GM21381 (cell line): ENCODE data around the gene ACACB.

Experiments
- ATAC-seq: cut with Tn5 transposase; IDR thresholded peaks from one replicate; pipeline ENCODE4 v1.9.1; 2021; ENCODE audit warnings: mild to moderate bottlenecking, moderate library complexity; ENCODE audit not compliant: unreplicated experiment

The ACACB gene

DNA sequence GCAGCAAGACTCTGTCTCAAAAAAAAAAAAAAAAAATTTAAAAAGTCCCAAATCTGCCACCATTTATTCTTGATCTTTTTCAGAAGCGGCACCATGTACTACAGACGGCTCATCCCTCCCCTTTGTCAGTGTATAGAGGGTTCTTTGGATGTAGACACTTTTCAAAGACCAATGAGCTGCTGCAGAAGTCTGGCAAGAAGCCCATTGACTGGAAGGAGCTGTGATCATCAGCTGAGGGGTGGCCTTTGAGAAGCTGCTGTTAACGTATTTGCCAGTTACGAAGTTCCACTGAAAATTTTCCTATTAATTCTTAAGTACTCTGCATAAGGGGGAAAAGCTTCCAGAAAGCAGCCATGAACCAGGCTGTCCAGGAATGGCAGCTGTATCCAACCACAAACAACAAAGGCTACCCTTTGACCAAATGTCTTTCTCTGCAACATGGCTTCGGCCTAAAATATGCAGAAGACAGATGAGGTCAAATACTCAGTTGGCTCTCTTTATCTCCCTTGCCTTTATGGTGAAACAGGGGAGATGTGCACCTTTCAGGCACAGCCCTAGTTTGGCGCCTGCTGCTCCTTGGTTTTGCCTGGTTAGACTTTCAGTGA lies 6.5 kb upstream of the ACACB start:
- no peak for ATAC-seq

DNA sequence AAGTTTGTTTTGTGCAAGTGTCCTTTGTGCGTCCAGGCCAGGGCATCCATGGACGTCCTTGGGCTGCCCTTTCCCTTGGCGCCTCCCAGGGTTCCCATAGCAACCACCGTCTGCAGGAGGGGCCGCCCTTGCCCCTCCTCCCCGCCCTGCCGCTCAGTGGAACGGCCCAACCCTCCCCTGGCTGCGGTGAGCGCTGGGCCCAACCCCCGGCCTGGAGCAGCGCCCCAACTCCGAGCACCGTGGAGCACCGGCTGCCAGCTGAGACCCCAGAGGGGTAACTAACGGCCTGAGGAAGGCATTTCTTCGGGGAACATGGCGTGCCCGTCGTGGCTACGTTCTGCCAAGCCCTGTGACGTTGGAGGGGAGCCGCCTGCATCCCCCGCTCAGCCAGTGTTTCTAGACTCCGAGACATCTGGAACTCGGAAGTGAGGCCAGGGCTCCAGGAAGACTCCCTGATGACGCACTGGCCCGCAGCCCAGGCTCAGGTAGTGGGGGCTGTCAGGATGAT lies 5.3 kb upstream of the ACACB start:
- ATAC-seq: peak; percentile 83

DNA sequence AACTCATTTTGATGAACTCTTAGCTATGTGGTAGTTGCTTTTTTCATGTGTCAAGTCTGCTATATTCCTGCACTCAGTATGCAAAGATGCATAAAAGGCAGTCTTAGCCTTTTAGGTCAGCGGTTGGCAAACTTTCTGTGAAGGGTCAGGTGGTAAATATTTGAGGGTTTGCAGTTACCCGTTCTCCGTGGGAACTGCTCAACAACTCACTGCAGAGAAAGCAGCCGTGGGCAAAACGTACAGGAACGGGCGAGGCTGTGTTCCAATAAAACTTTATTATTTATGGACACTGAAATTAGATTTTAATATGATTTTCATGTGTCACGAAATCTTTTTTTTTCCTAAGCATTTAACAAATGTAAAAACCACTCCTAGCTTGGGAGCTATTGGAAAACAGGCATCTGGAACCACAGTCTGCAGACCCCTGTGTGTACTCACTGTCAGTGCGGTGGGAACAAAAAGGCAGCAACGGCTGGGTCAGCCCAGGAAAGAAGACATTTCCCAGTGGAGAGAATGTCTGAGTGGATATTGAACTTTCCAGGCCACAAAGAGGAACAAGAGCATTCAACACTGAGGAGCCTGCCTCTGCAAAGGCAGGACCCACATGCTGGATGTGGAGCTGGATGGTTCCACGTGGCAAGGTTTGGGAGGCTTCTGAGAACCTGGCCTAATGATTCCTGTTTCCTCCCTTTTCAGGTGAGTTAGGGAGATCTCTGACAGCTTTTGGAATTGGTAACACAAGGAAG lies 3.5 kb upstream of the ACACB start:
- ATAC-seq: no peak

DNA sequence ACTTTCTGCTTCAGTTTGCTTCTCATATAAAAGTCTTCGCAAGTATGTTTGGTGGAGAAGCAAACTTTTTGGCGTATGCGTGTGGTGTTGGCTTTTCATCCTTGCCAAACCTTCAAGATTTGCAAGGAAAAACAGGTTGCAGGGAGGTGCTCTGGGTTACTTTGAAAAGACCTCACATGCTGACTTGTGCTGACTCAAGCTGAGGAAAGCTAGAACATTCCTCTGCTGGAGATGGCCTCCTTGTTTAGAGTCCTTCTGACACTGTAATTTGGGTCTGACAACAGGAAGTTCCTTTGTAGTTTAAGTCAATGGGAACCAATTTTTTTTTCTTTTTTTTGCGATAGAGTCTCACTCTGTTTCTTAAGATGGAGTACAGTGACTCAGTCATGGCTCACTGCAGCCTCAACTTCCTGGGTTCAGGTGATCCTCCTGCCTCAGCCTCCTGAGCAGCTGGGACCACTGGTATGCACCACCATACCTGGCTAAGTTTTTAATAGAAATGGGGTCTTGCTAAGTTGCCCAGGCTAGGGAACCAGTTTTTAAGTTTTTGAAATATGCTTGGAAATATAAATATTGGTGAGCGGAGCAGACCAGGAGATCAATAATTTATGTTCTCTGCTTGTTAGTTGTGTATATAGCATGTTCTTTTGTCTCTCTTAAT lies 2.6 kb upstream of the ACACB start:
- no peak for ATAC-seq

GRCh38 chr12:109114644-109115043 lies 1.7 kb upstream of the ACACB start:
- ATAC-seq: no peak

DNA sequence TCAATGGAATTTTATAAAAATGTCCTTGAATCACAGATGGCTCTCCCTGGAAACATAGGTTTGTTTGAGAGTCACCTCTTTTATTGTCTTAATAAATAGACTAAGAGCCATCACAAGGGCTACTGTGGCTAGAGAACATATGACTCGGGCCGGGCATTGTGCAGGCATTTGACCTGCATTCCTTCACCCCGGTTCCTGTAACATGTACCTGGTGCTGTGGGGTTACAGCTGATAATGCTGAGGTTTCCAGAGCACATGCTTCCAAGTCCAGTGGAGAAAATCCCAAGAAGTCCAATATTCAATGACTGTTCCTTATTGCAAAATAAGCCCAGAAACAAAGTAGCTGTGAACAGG lies 1.0 kb upstream of the ACACB start:
- ATAC-seq: no peak

DNA sequence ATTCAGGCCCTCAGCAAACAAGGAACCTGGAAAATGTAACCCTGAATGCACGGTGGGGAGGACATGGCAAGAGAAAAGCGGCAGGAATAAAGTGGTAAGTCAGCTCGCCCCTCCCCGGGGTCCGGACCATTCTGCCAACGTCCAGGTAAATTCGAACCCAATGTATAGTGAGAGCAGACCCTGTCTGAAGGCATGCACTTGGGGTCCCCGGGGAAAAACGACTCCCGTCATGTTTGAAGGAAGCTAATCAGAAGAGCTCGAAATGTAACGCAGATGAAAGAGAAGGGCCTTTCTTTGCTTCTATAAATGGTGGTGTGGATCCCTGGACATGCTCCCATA lies 193 bp downstream of the ACACB start:
- ATAC-seq: no peak

DNA sequence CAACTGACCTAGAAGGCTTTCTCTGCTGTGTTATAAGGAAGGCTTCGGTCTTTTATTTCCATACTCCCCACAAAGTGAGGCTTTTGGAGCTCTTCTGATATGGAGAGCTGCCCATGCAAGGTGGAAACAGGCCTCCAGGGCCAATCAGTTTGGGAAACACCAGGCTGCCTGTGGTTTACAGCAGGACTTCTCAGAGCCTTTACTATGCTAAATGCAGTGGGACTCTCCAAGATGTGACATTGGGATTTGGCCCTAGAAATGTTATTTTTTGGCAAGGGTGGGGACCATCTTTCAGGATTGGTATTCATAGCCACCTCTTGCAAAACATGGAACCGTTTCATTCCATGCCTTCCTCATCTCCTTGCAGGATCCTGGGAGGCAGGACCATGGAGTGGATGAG lies 3.7 kb downstream of the ACACB start:
- ATAC-seq: no peak

DNA sequence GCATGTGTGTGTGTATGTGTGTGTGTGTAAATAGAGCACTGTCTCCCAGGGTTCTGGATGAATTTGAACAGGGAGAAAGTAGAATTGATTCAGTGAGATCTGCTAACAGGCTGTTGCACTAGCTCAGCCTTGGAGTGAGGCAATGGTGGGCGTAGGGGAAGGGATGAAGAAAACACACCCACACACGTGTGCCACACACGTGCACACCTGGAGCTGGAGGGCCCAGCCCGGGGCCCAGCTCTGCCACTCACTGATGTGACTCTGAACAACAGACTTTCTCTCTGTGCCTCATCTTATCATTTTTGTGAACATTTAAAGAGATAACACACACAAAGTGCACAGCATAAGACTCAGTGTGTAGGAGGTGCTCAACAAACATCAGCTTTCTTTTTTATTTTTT lies 4.2 kb downstream of the ACACB start:
- no peak for ATAC-seq

DNA sequence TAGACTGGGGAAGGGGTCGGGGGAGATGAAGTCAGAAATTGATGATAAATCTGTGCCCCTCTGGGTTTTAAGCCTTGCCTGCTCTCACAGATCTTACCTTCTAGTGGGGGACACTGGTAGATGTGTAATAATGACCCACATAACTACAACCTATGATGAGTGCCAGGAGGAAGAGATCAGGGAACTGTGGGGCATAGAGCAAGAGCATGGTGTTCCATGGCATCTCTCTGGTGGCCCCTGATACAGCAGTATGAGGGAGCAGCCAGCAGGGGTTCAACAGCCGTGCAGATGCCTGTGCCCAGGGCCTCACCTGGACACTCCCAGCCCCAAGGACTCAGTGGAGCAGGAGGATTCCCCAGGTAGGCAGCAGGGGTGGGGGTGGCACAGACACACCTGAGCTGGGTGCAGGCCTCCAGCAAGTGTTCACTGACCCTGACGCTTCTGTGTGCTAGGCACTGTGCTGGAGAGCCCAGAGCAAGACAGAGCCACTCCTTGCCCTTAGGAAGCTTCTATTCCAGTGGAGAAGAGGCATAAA lies 5.0 kb downstream of the ACACB start:
- no peak for ATAC-seq

DNA sequence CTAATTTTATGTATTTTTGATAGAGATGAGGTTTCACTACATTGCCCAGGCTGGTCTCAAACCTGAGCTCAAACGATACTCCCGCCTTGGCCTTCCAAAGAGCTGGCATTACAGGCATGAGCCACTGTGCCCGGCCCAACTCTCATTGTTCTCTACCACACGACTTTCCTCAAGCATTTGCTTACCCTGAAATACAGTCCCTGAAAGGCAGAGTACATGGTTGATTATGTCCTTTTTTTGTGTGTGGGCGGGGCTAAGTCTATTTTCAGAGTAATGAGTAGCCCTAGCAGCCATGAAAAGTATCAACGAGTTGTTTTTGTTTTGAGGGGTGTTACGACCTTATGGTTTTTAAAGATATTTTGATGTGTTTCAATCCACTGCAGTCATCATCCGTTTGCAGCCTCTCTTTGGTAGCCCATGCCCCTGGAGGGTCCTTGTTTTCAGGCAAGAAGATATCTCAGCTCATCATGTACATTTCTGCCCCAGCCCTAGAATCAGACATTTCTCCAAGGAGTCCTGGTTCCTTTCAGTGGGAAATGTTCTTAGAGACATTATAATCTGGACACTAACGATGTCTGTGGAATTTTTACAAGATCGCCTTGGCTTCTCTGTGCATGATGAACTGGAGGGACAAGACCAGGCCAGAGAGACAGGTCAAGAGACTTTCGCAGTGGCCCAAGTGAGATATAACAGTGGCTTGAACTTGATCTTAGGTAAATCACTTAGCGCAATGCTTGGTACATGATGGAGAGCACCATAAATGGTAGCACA lies 8.7 kb downstream of the ACACB start:
- no peak for ATAC-seq

DNA sequence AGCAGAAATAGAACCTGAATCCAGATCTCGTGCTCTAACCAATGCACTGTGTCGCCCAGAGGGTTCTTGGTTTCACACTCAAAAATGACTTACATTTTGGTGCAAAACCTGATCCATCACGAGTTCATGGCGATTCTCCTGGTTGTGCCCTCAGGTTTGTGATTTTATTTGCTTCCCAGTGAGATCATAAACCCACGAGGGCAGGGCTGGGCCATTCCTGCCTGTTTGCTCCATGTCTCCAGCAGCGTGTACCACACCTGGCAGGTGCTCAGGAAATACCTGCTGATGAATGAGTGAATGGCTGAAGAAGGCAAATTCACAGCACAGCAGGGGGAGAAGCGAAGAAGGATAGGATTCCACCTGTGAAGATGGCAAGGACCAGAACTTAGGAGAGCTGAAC lies 9.4 kb downstream of the ACACB start:
- ATAC-seq: no peak

GRCh38 chr12:109126784-109127183 lies 10.4 kb downstream of the ACACB start:
- no peak for ATAC-seq

DNA sequence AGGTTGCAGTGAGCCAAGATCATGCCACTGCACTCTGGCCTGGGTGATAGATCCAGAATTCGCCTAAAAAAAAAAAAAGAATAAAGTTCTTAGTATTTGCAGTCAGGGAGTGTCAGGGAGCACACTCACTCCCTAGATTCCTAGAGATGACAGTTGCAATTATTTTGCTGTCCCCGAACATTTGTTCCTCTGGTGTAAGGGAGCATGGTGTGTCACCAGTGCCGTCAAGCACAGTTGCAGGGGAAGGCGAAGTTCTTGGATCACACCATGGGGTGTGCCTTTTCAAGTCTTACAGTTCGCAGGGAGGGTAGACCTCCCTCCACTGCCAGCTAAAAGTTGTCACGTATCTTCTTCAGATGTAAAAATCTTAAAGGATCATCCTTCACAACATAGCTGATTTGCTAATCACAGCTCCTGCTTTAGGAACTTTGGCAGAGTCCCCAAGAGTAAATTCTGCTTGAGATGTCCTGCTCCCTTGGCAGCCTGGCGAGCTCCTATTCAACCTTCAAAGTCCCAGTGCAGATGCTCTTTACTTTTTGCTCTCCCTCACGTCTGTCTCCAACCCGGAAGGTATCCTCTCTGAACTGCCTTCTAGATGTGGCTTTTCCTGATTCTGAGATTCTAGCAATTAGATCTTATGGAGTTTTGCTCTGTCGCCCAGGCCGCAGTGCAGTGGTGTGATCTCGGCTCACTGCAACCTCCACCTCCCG lies 11.3 kb downstream of the ACACB start:
- no peak for ATAC-seq

DNA sequence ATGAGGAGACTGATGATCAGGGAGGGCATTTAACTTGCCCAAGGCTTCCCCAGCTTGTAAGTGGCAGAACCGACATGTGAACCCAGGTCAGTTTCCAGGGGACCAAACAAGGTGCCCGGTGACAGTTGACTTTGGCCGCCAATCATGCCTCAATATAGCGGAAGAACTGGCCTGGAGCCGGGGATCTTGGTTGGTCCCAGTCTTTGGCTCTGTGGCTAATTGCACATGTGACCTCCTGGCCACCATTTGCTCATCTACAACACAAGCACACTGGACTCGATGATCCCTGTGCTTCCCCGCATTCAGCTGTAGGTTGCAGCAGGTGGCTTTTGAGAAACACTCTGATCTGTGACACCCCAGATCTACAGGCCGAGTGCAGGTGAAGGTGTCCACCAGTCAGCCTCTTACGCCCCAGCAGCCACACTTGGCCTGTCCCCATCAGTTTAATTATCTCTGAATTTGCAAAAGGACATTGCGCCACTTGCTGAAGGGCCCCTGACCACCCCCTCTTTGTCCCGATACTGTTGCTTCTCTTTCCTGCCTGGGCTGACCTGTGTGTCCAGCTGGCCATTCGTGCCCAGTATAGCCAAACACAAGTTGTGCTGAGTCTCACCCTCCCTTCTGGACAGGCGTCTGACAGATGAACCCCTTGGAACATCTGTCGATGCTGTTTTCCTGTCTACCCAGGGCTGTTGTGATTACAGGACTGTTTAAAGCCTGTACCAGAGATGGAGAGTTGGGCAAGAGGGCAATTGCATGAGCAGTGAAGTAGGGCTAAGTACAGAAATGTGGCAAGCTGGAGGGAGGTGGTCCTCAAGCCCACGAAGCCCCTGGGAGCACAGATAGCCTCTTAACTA lies 14.1 kb downstream of the ACACB start:
- no peak for ATAC-seq

GRCh38 chr12:109131154-109132050 lies 15.0 kb downstream of the ACACB start:
- no peak for ATAC-seq

- ATAC-seq: no peak
Observed at GRCh38 chr12:109134186-109134917, 18.0 kb downstream of the ACACB start.

- no peak for ATAC-seq
Observed at GRCh38 chr12:109137055-109137454, 20.7 kb downstream of the ACACB start.
